Calu3 (cell line): ENCODE results near the gene PSMB7. TPM values are rescaled to one million over a fixed set of nuclear protein-coding genes. Genes with fewer than 3 reads are reported as not detected.

Experiments used
- Bru-seq: library from RNA; stranded (reverse); fragments of 400-500 nt; gene quantifications from one replicate; lab custom pipeline; 2021; lab: Mats Ljungman, UMichigan
- BruChase-seq, 2 experiments: library from RNA; stranded (reverse); fragments of 400-500 nt; gene quantifications; one replicate each; lab custom pipeline; 2021; lab: Mats Ljungman, UMichigan
- BruUV-seq: library from RNA; stranded (reverse); fragments of 400-500 nt; replicated peaks from 2 replicates; lab custom pipeline; 2021; lab: Mats Ljungman, UMichigan
- CTCF ChIA-PET: fragments of 300-600 bp; sonication (Branson Sonifier 250); formaldehyde crosslinking; loops from one replicate; lab custom pipeline; 2022; ENCODE audit warnings: antibody characterized with exemption; lab: Charles Lee
- DNase-seq: peaks from one replicate; pipeline ENCODE4 v3.0.0; 2022
- H3K27ac Mint-ChIP-seq: one replicate; pipeline ENCODE4 v1.8.0; 2022; ENCODE audit warnings: mixed read lengths; ENCODE audit not compliant: unreplicated experiment
- H3K27me3 Mint-ChIP-seq: one replicate; pipeline ENCODE4 v1.8.0; 2022; ENCODE audit warnings: mixed read lengths; ENCODE audit not compliant: unreplicated experiment
- H3K36me3 Mint-ChIP-seq: one replicate; pipeline ENCODE4 v1.8.0; 2022; ENCODE audit warnings: mild to moderate bottlenecking, moderate library complexity, mixed read lengths; ENCODE audit not compliant: insufficient read depth, unreplicated experiment
- H3K4me1 Mint-ChIP-seq: one replicate; pipeline ENCODE4 v1.8.0; 2022; ENCODE audit warnings: mild to moderate bottlenecking, low read depth, mixed read lengths; ENCODE audit not compliant: unreplicated experiment
- H3K4me3 Mint-ChIP-seq: one replicate; pipeline ENCODE4 v1.8.0; 2022; ENCODE audit warnings: mild to moderate bottlenecking, low read depth, moderate library complexity, mixed read lengths; ENCODE audit not compliant: unreplicated experiment
- H3K9me3 Mint-ChIP-seq: one replicate; pipeline ENCODE4 v1.8.0; 2022; ENCODE audit warnings: low read depth, mixed read lengths; ENCODE audit not compliant: unreplicated experiment
- intact Hi-C: fragments of 100-400 bp; cut with micrococcal nuclease; formaldehyde crosslinking; loops from one replicate; pipeline ENCODE4 v1.10.0; 2022; ENCODE audit not compliant: unreplicated experiment
- long read RNA-seq: library from polyadenylated mRNA; stranded (forward); transcript quantifications from one replicate; pipeline ENCODE4 v2.0.0, GENCODE V29; 2022
- total RNA-seq: library from RNA; stranded (reverse); gene quantifications from 2 replicates; pipeline ENCODE4 v1.2.3, GENCODE V29; 2022
- TF ChIP-seq, protein P1 (sequence below): fragments of 200-600 bp; IDR thresholded peaks from one replicate; pipeline ENCODE4 v1.8.0; 2022; ENCODE audit warnings: antibody characterized with exemption; ENCODE audit not compliant: unreplicated experiment

The PSMB7 gene
- total RNA-seq: 137 and 148 TPM in 2 replicates
- percentile 90 among the genes with signal in this experiment for Bru-seq, nascent RNA
- BruChase-seq, experiment 1, labeled RNA remaining after a 6-hour chase: percentile 66 among the genes with signal in this experiment
- percentile 62 among the genes with signal in this experiment for BruChase-seq, experiment 2, labeled RNA remaining after a 2-hour chase
- long read RNA-seq, transcript PSMB7-201 (8 exons, 980 nt): major isoform, 281 of 304 reads
- long read RNA-seq, partial matches to known transcripts: 14 of 304 reads
- long read RNA-seq, other reads (novel, unspliced or antisense): 9 of 304 reads

DNA sequence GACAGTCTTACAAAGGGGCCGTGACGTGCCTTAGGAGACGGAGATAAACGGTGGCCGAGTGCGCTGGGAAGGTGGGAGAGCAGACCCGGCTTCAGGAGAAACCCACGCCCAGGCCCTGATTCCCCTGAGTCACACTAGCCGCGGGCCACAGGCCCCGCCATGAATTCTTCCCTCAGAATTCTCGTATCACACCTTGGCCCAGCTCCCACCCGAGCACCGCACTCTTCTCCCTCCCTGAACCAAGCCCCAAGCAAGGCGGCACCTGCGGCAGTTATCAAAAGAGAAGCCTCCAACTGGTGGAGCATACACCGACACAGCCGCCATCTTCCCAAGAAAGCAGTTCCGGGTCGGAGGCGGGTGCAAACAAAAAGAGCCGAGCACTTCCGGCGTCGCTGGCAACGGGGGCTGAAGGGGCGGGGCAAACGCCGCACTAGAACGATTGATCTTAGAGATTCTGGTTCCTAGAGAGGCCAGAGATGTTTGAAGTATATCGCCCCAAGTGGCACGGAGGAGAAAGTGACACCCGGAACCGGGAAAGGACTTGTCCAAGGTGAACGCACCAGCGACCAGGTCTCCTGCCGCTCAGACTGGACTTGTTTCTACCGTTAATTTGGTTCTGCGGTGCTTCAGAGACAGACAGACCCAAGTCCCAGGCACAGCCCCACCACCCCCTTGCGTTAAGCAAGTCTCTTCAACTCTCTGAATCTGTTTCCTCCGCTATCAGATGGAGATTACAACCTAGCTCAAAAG lies at the start of gene PSMB7:
TSS of gene PSMB7 (minus strand) at position 341 of the 750 bp plus-strand sequence. CDS start at position 324, 17 bp downstream.
- H3K27me3 Mint-ChIP-seq: no peaks in the 10 kb centered on the region
- intact Hi-C loops: loop anchor here (5.0 to 10.0 kb wide), 2 partner anchors 67 to 300 kb away; no protein-coding TSS in a partner anchor
- no peaks in the 10 kb centered on the region for H3K9me3 Mint-ChIP-seq
- peaks cover 49% of the 10 kb centered on the region for H3K36me3 Mint-ChIP-seq
- BruUV-seq: no TSS peak
- peaks cover 10% of the 10 kb centered on the region for H3K4me1 Mint-ChIP-seq
- peak within 1 kb of the TSS; percentile 91 for H3K4me3 Mint-ChIP-seq
- TF ChIP-seq, protein P1, sequence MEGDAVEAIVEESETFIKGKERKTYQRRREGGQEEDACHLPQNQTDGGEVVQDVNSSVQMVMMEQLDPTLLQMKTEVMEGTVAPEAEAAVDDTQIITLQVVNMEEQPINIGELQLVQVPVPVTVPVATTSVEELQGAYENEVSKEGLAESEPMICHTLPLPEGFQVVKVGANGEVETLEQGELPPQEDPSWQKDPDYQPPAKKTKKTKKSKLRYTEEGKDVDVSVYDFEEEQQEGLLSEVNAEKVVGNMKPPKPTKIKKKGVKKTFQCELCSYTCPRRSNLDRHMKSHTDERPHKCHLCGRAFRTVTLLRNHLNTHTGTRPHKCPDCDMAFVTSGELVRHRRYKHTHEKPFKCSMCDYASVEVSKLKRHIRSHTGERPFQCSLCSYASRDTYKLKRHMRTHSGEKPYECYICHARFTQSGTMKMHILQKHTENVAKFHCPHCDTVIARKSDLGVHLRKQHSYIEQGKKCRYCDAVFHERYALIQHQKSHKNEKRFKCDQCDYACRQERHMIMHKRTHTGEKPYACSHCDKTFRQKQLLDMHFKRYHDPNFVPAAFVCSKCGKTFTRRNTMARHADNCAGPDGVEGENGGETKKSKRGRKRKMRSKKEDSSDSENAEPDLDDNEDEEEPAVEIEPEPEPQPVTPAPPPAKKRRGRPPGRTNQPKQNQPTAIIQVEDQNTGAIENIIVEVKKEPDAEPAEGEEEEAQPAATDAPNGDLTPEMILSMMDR: peak; percentile 56
- DNase-seq: peak; percentile 91
- CTCF ChIA-PET: no interaction called here
- peak within 1 kb of the TSS; percentile 94 for H3K27ac Mint-ChIP-seq

DNA sequence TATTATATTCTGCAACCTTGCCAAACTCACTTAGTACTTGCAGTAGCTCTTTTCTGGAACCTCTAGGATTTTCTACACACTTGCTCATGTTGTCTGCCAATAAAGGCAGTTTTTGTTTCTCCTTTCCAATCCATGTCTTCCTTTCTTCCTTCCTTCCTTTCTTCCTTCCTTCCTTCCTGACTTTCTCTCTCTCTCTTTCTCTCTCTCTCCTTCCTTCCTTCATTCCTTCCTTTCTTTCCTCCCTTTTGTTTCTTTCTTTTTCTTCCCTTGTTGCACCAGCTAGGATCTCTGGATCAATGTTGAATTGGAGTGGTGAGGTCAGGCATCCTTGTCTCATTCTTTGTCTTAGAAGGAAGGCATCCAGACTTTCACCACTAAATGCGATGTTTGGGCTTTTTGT lies 47.5 kb upstream of the PSMB7 start:
- no peak overlapping the region for H3K4me3 Mint-ChIP-seq
- H3K36me3 Mint-ChIP-seq: no peaks in the 10 kb centered on the region
- BruUV-seq: no TSS peak
- H3K27ac Mint-ChIP-seq: no peak overlapping the region
- no peaks in the 10 kb centered on the region for H3K4me1 Mint-ChIP-seq
- peaks cover 34% of the 10 kb centered on the region for H3K27me3 Mint-ChIP-seq
- no peak for DNase-seq
- CTCF ChIA-PET: interaction anchor here (1.2 kb wide), 1 partner anchor 9 kb away, joined by 6 read pairs; no protein-coding TSS in a partner anchor
- TF ChIP-seq, protein P1: no peak
- intact Hi-C loops: no loop called here
- peaks cover 3% of the 10 kb centered on the region for H3K9me3 Mint-ChIP-seq

DNA sequence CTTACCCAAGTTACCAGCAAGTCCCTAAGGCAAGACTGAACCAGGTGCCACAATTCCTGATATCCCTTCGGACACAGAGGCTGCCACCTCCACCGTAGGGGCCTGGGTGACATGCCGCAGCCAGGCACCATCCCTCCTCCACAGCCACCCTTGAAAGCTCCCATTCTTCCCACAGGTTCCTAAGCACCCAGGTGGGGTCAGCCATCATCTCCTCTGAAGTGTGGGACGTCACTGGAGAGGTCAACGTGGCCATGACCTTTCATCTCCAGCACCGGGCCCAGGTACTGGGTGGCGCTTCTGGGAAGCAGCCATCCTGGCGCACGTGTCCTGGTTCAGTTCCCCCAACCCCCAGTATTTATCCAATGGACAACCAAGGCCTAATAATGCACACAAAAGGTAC lies 43.2 kb upstream of the PSMB7 start:
- H3K36me3 Mint-ChIP-seq: no peaks in the 10 kb centered on the region

DNA sequence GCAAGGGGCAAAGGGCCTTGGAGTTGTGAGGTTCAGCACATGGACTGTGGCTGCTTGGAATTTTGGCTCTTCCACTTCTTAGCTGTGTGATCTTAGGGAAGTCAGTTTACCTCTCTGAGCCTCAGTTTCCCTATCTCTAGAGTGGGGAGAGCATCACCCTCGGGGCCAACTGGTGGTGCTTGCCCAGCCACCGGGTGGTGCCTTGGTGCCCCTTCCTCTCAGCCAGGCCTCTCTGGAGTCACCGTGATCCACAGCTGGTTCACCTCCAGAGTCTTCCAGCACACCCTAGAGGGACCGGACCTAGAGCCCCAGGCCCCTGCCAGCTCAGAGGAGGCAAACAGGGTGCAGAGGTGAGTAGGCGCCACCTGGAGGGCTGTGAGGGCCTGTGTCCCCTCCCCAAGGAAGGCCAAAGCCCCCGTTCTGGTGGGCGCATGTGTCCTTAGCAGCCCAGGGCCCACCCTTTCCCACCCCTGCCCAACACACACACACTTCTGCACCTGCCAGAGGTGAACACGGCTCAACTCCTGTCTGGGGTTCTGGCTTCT lies 42.7 kb upstream of the PSMB7 start:
- CTCF ChIA-PET: no interaction called here
- intact Hi-C loops: no loop called here
- no TSS peak for BruUV-seq
- DNase-seq: no peak
- H3K9me3 Mint-ChIP-seq: peaks cover 3% of the 10 kb centered on the region
- no peak overlapping the region for H3K4me3 Mint-ChIP-seq
- peaks cover 23% of the 10 kb centered on the region for H3K27me3 Mint-ChIP-seq
- H3K36me3 Mint-ChIP-seq: no peaks in the 10 kb centered on the region
- H3K4me1 Mint-ChIP-seq: no peaks in the 10 kb centered on the region
- H3K27ac Mint-ChIP-seq: no peak overlapping the region
- TF ChIP-seq, protein P1: no peak

More for the DNA sequence above, 43.2 kb upstream of the PSMB7 start:
- TF ChIP-seq, protein P1: no peak
- no peak for DNase-seq
- Mint-ChIP-seq H3K9me3 (peaks cover 3% of the 10 kb centered on the region), H3K4me1 (no peaks in the 10 kb centered on the region), H3K27ac (no peak overlapping the region), H3K4me3 (no peak overlapping the region), H3K27me3 (peaks cover 28% of the 10 kb centered on the region)
- no TSS peak for BruUV-seq
- intact Hi-C loops: no loop called here
- CTCF ChIA-PET: no interaction called here
